WI38 (cell line): ENCODE measurements around the gene BBS1.
"Not testable (repeated sequence)": the region's sequence is repeated elsewhere in the genome, so short reads cannot be mapped to it uniquely, and the experiment has no call there.

Experiments
- H3K4me3 ChIP-seq: 2 replicates; pipeline ENCODE4 v1.5.1; 2011; ENCODE audit warnings: low read depth, mild to moderate bottlenecking, control low read depth, low read length
- CTCF ChIP-seq: IDR thresholded peaks from 2 replicates; pipeline ENCODE4 v1.5.1; 2012; ENCODE audit warnings: low read depth, mild to moderate bottlenecking, control low read depth, low read length

Gene BBS1

DNA sequence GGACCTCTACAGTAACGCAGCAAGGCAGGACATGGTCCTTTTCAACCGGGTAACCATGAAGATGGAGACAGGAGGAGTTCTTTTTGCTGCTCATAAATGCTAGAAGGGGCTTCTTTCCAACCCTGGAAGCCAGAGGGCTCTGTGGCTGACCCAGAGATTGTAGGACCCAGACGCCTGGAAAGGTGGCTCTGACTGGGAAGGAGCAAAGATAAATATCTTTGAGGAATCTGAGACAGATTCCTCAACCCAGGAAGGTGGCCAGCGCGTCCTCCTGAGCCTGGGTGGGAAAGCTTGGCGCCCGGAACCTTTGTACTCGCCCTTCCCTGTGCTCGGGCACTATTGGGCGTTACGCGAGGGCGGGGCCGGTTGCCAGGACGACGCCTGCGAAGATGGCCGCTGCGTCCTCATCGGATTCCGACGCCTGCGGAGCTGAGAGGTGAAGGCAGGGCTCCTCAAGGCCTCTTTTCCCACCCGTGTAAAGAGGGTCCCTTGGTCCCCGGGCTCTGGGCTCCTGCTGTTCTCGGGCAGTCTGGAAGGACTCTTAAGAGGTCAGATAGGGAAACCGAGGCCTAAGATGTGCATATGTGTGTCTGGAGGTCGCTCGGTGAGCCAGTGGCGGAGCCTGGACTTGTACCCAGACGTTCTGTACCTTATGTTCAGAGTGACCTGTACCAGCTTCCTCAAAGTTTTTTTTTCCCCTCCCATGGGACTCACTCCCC is at the start of gene BBS1:
TSS of gene BBS1 (plus strand) at position 365 of the 719 bp plus-strand sequence. CDS start at position 390, 25 bp downstream.
- TF ChIP-seq CTCF = no peak
- peak within 1 kb of the TSS; percentile 83 for H3K4me3 ChIP-seq

DNA sequence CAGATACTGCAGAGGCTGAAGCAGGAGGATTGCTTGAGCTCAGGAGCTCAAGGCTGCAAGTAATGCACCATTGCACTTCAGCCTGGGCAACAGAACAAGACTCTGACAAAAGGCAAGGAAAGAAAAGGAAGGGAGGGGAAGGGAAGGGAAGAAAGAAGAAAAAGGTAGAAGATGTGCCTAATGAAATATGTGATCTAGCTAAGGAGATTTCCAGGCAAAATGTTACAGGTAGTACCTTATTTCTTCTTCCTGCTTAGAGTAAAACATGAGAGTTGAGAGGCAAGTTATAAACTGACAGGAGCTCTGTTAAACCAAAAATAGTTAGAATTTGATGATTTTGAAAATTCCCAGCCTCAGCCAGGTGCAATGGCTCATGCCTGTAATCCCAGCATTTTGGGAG is 48.4 kb upstream of the BBS1 start:
- no peak overlapping the region for H3K4me3 ChIP-seq
- TF ChIP-seq CTCF = no peak

- no peak for TF ChIP-seq CTCF
- H3K4me3 ChIP-seq = no peak overlapping the region
Observed at GRCh38 chr11:66462911-66463310, 47.5 kb upstream of the BBS1 start.

DNA sequence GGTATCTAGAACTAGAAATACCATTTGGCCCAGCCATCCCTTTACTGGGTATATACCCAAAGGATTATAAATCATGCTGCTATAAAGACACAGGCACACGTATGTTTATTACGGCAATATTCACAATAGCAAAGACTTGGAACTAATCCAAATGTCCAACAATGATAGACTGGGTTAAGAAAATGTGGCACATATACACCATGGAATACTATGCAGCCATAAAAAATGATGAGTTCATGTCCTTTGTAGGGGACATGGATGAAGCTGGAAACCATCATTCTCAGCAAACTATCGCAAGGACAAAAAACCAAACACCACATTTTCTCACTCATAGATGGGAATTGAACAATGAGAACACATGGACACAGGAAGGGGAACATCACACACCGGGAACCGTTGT is 46.3 kb upstream of the BBS1 start:
- H3K4me3 ChIP-seq = not testable (repeated sequence)

- no peak for TF ChIP-seq CTCF
- no peak overlapping the region for H3K4me3 ChIP-seq
Observed at GRCh38 chr11:66464916-66465315, 45.5 kb upstream of the BBS1 start.

- peak overlapping the region; percentile 62 for H3K4me3 ChIP-seq
- no peak for TF ChIP-seq CTCF
Observed at GRCh38 chr11:66465373-66466224, 44.8 kb upstream of the BBS1 start.

DNA sequence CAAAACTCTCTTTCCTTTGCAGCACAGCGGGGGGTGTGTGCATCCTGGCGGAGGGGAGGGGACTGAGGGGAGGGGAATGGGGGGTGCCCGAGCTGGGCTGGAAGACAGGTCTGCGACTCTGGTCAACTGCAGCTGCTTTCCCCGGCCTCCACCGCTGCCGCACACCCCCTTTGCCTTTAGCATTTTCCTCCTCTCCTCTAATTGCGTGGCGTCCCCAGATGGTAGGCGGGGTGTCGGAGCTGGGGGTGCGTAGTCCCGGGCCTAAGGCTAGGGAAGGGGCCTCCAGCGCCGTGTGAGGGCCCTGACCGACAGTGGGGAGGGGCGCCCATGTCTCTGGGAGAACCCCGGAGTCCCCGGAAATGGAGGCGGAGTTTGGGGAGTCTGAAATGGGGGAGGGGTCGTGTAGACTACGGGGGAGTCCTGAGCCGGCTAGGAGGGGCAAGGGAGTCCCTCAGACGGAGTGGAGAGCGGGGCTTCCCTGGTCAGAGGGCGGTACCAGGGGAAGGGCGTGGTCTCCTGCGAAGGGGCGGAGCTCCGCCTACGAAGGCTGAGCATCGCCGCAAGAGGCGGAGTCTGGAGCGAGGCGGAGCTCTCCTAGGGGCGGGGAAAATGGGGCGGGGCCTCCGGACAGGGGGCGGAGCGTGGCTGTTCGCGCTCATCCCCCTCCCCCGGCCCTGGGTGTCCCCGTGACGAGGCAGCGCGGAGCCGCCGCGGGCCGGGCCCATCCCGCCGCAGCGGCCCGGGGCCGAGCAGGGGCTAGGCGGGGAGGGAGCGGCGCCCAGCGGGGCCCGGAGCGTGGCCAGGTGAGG is 44.0 kb upstream of the BBS1 start, which contains the start of gene PELI3:
TSS of gene PELI3 (plus strand) at position 681 of the 809 bp plus-strand sequence. CDS start 1,224 bp downstream, outside the sequence.
- no peak for TF ChIP-seq CTCF
- H3K4me3 ChIP-seq = peak within 1 kb of the TSS; percentile 62
